GM21576 (cell line): Measurements from ENCODE around the gene SMYD3.

Experiments
- ATAC-seq: cut with Tn5 transposase; IDR thresholded peaks from one replicate; pipeline ENCODE4 v1.9.1; 2021; ENCODE audit warnings: mild to moderate bottlenecking, moderate library complexity; ENCODE audit not compliant: unreplicated experiment

Gene SMYD3

GRCh38 chr1:245888809-245889208 is 618.3 kb downstream of the SMYD3 start:
- no peak for ATAC-seq

GRCh38 chr1:245887829-245888228 is 619.2 kb downstream of the SMYD3 start:
- no peak for ATAC-seq

GRCh38 chr1:245881767-245882391 is 625.2 kb downstream of the SMYD3 start:
- no peak for ATAC-seq

GRCh38 chr1:245880754-245881403 is 626.2 kb downstream of the SMYD3 start:
- no peak for ATAC-seq

GRCh38 chr1:245879091-245879490 is 628.0 kb downstream of the SMYD3 start:
- ATAC-seq, result no peak

- ATAC-seq, result no peak
Observed at GRCh38 chr1:245878585-245878984, 628.5 kb downstream of the SMYD3 start.

- no peak for ATAC-seq
Observed at GRCh38 chr1:245877976-245878375, 629.1 kb downstream of the SMYD3 start.

- no peak for ATAC-seq
Observed at GRCh38 chr1:245876586-245876985, 630.5 kb downstream of the SMYD3 start.

- ATAC-seq, result no peak
Observed at GRCh38 chr1:245875581-245876261, 631.4 kb downstream of the SMYD3 start.

- no peak for ATAC-seq
Observed at GRCh38 chr1:245874942-245875580, 632.0 kb downstream of the SMYD3 start.

GRCh38 chr1:245873883-245874671 is 633.0 kb downstream of the SMYD3 start:
- ATAC-seq, result no peak

- no peak for ATAC-seq
Observed at GRCh38 chr1:245873068-245873467, 634.0 kb downstream of the SMYD3 start.

GRCh38 chr1:245872475-245872874 is 634.6 kb downstream of the SMYD3 start:
- no peak for ATAC-seq

GRCh38 chr1:245871915-245872314 is 635.2 kb downstream of the SMYD3 start:
- ATAC-seq, result no peak

GRCh38 chr1:245871191-245871590 is 635.9 kb downstream of the SMYD3 start:
- no peak for ATAC-seq

GRCh38 chr1:245870698-245871097 is 636.4 kb downstream of the SMYD3 start:
- no peak for ATAC-seq

GRCh38 chr1:245869847-245870246 is 637.2 kb downstream of the SMYD3 start:
- no peak for ATAC-seq

- no peak for ATAC-seq
Observed at GRCh38 chr1:245867738-245868137, 639.3 kb downstream of the SMYD3 start.

- ATAC-seq, result no peak
Observed at GRCh38 chr1:245864872-245865271, 642.2 kb downstream of the SMYD3 start.

- no peak for ATAC-seq
Observed at GRCh38 chr1:245863566-245864184, 643.4 kb downstream of the SMYD3 start.
